ENCODE measurements around the gene GPR153. TPM values are rescaled to one million over a fixed set of nuclear protein-coding genes. Genes with fewer than 3 reads are reported as not detected.

GPR153 gene
- total and polyA plus RNA-seq, 2 of the 13 experiments (the other 11 are each of a cell fraction or from before 2014, with no cell fraction given), result 0.22 to 0.31 TPM

DNA sequence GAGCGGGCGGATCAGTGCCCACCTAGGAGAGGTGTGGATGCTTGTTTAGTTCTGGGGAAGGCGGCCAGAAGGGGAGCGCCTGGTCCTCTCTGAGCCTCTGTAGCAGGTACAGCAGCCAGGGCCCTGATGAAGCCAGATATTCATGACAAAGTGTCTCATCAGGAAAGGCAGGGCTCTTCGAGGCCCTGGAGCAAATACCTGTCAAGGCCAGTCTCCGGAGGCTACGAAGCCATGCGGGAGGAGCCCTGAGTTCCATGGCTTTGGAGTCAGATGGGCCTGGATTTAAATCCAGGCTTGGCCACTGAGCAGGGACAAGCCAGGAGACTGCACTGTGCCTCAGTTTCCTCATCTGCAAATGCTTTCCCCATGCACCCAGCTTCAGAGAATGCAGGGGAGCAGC is 25.4 kb upstream of the GPR153 start:
- WGBS (ENCODE audit: low lambda C conversion rate), result 95% methylated on average over 8 of the region's 8 CpGs
- CTCF ChIA-PET (ENCODE audit: low intra/inter-chr PET ratio, low total read pairs), result no interaction called here

DNA sequence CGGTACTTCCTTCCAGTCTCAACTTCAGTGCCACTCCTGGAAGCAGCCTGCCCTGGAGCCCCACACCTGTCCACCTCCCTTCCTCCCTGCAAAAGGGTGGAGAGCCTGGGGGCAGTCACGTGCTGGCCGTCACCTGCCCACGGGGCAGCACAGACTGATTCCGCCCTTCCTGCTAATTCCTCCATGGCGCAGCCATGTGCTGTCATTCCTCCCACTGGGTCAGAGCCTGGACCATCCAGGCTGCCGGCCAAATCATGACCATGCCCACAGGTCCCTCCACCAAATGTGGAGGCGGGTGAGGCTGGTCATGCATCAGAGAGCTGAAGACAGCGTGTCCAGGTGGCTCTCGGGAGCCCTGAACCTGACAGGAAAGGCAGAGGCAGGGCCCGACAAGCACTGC is 24.4 kb upstream of the GPR153 start:
- no TSS peak for BruUV-seq (replicated peaks)
- Histone ChIP-seq H3K27ac (ENCODE audit: extremely low read length, insufficient read depth, low read length) (no peak overlapping the region), H3K79me2 (ENCODE audit: insufficient read depth, low read length) (no peaks in the 10 kb centered on the region), H3K4me1 (ENCODE audit: insufficient read depth, low read length) (peaks cover 26% of the 10 kb centered on the region), H3K4me3 (replicated peaks in 1 of 3; ENCODE audit: insufficient read depth in 1 of 3, low read depth in 2 of 3, low read length in 3 of 3) (no peak overlapping the region), H3K4me2 (ENCODE audit: low read depth, low read length) (no peak overlapping the region), H2AFZ (ENCODE audit: low read length) (no peak overlapping the region), H4K20me1 (ENCODE audit: insufficient read depth, low read length) (no peaks in the 10 kb centered on the region), H3K36me3 (replicated peaks in 1 of 2; ENCODE audit: control insufficient read depth in 1 of 2, insufficient read depth in 2 of 2, low read length in 2 of 2) (peaks cover 2 to 11% of the 10 kb centered on the region in 2 experiments; a peak in 3 of 5 replicates), H3K9me3 (ENCODE audit: low read length) (no peaks in the 10 kb centered on the region), H3K27me3 (ENCODE audit: control insufficient read depth in 1 of 2, insufficient read depth in 2 of 2, low read length in 2 of 2) (no peaks in the 10 kb centered on the region), H3K9ac (ENCODE audit: insufficient read depth, low read depth, low read length) (no peak overlapping the region)
- FAIRE-seq (no peak), ATAC-seq (no peak), DNase-seq (ENCODE audit: low spot score) (no peak)
- intact Hi-C loops (cut with micrococcal nuclease; ENCODE audit: unreplicated experiment), result no loop called here
- 94% methylated on average over 5 of the region's 11 CpGs for WGBS (ENCODE audit: low lambda C conversion rate)
- POLR2A ChIA-PET, result no interaction called here
- CTCF ChIA-PET (ENCODE audit: low intra/inter-chr PET ratio, low total read pairs), result no interaction called here
- in situ Hi-C loops (cut with HindIII; ENCODE audit: extremely low pct_ligation_motif_present, low pct_unique_long_range_greater_than_20kb), result no loop called here
- TF ChIP-seq CEBPB (IDR thresholded peaks at IDR 0.05; ENCODE audit: borderline replicate concordance, low read depth, low read length) (no peak), ZNF773 (CRISPR knock-in tag; IDR thresholded peaks at IDR 0.05; ENCODE audit: borderline replicate concordance) (no peak), ZNF24 (IDR thresholded peaks at IDR 0.05) (no peak), ZSCAN20 (CRISPR knock-in tag; IDR thresholded peaks at IDR 0.05; ENCODE audit: borderline replicate concordance) (no peak), ZNF746 (CRISPR knock-in tag; IDR thresholded peaks at IDR 0.05) (no peak), ZNF317 (CRISPR knock-in tag; IDR thresholded peaks at IDR 0.05) (no peak), MZF1 (CRISPR knock-in tag; IDR thresholded peaks at IDR 0.05; ENCODE audit: borderline replicate concordance) (no peak), NFATC3 (CRISPR knock-in tag; IDR thresholded peaks at IDR 0.05) (no peak)
- TF ChIP-seq, protein P1, sequence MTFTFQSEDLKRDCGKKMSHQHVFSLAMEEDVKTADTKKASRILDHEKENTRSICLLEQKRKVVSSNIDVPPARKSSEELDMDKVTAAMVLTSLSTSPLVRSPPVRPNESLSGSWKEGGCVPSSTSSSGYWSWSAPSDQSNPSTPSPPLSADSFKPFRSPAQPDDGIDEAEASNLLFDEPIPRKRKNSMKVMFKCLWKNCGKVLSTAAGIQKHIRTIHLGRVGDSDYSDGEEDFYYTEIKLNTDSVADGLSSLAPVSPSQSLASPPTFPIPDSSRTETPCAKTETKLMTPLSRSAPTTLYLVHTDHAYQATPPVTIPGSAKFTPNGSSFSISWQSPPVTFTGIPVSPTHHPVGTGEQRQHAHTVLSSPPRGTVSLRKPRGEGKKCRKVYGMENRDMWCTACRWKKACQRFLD (CRISPR knock-in tag; IDR thresholded peaks at IDR 0.05; ENCODE audit: borderline replicate concordance), result no peak
- TF ChIP-seq, protein P2, sequence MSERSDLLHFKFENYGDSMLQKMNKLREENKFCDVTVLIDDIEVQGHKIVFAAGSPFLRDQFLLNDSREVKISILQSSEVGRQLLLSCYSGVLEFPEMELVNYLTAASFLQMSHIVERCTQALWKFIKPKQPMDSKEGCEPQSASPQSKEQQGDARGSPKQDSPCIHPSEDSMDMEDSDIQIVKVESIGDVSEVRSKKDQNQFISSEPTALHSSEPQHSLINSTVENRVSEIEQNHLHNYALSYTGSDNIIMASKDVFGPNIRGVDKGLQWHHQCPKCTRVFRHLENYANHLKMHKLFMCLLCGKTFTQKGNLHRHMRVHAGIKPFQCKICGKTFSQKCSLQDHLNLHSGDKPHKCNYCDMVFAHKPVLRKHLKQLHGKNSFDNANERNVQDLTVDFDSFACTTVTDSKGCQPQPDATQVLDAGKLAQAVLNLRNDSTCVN (CRISPR knock-in tag; IDR thresholded peaks at IDR 0.05; ENCODE audit: borderline replicate concordance), result no peak
- TF ChIP-seq, protein P3, sequence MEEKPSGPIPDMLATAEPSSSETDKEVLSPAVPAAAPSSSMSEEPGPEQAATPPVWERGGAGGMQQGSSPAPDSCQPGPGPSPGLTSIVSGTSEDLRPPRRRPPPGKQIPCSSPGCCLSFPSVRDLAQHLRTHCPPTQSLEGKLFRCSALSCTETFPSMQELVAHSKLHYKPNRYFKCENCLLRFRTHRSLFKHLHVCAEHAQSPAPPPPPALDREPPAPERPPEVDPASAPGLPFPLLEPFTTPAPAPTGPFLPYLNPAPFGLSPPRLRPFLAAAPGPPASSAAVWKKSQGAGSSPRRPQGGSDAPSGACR (CRISPR knock-in tag; IDR thresholded peaks at IDR 0.05), result no peak
- TF ChIP-seq, protein P4, sequence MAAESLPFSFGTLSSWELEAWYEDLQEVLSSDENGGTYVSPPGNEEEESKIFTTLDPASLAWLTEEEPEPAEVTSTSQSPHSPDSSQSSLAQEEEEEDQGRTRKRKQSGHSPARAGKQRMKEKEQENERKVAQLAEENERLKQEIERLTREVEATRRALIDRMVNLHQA (CRISPR knock-in tag; IDR thresholded peaks at IDR 0.05), result no peak

More for the DNA sequence above, 25.4 kb upstream of the GPR153 start:
- no peak for TF ChIP-seq MYC (CRISPR knock-in tag; IDR thresholded peaks at IDR 0.05; ENCODE audit: borderline replicate concordance)
- no peak for TF ChIP-seq NFE2 (CRISPR knock-in tag; IDR thresholded peaks at IDR 0.05)
- TF ChIP-seq HOXA7 (CRISPR knock-in tag; IDR thresholded peaks at IDR 0.05), result no peak
- TF ChIP-seq, protein P5, sequence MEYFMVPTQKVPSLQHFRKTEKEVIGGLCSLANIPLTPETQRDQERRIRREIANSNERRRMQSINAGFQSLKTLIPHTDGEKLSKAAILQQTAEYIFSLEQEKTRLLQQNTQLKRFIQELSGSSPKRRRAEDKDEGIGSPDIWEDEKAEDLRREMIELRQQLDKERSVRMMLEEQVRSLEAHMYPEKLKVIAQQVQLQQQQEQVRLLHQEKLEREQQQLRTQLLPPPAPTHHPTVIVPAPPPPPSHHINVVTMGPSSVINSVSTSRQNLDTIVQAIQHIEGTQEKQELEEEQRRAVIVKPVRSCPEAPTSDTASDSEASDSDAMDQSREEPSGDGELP (IDR thresholded peaks at IDR 0.05; ENCODE audit: borderline replicate concordance, low read depth), result no peak
- no peak for TF ChIP-seq ZNF225 (CRISPR knock-in tag; IDR thresholded peaks at IDR 0.05)
- no peak for TF ChIP-seq CEBPB (IDR thresholded peaks at IDR 0.05; ENCODE audit: borderline replicate concordance, low read depth, low read length)
- Histone ChIP-seq H3K4me2 (ENCODE audit: low read depth, low read length) (no peak overlapping the region), H3K9ac (ENCODE audit: insufficient read depth, low read depth, low read length) (no peak overlapping the region), H3K4me1 (ENCODE audit: insufficient read depth, low read length) (peaks cover 17% of the 10 kb centered on the region), H3K9me3 (ENCODE audit: low read length) (no peaks in the 10 kb centered on the region), H3K27me3 (ENCODE audit: control insufficient read depth in 1 of 2, insufficient read depth in 2 of 2, low read length in 2 of 2) (no peaks in the 10 kb centered on the region), H2AFZ (ENCODE audit: low read length) (no peak overlapping the region), H3K79me2 (ENCODE audit: insufficient read depth, low read length) (no peaks in the 10 kb centered on the region), H3K27ac (ENCODE audit: extremely low read length, insufficient read depth, low read length) (no peak overlapping the region), H3K36me3 (replicated peaks in 1 of 2; ENCODE audit: control insufficient read depth in 1 of 2, insufficient read depth in 2 of 2, low read length in 2 of 2) (peaks cover 1 to 16% of the 10 kb centered on the region in 2 experiments; a peak in 4 of 5 replicates), H3K4me3 (replicated peaks in 1 of 3; ENCODE audit: insufficient read depth in 1 of 3, low read depth in 2 of 3, low read length in 3 of 3) (no peak overlapping the region), H4K20me1 (ENCODE audit: insufficient read depth, low read length) (no peaks in the 10 kb centered on the region)
- intact Hi-C loops (cut with micrococcal nuclease; ENCODE audit: unreplicated experiment) (no loop called here), in situ Hi-C loops (cut with HindIII; ENCODE audit: extremely low pct_ligation_motif_present, low pct_unique_long_range_greater_than_20kb) (no loop called here)
- no TSS peak for BruUV-seq (replicated peaks)
- POLR2A ChIA-PET, result no interaction called here
- no peak for FAIRE-seq
- ATAC-seq, result no peak
- no peak for DNase-seq (ENCODE audit: low spot score)

Measured in HepG2 (cell line).